ENCODE results near the gene NCOA7. TPM values are rescaled to one million over a fixed set of nuclear protein-coding genes. Genes with fewer than 3 reads are reported as not detected.

Gene NCOA7
- total and polyA plus RNA-seq, 2 of the 8 experiments (the other 6 are each of a cell fraction or from before 2014, with no cell fraction given): 2.6 to 10.7 TPM

DNA sequence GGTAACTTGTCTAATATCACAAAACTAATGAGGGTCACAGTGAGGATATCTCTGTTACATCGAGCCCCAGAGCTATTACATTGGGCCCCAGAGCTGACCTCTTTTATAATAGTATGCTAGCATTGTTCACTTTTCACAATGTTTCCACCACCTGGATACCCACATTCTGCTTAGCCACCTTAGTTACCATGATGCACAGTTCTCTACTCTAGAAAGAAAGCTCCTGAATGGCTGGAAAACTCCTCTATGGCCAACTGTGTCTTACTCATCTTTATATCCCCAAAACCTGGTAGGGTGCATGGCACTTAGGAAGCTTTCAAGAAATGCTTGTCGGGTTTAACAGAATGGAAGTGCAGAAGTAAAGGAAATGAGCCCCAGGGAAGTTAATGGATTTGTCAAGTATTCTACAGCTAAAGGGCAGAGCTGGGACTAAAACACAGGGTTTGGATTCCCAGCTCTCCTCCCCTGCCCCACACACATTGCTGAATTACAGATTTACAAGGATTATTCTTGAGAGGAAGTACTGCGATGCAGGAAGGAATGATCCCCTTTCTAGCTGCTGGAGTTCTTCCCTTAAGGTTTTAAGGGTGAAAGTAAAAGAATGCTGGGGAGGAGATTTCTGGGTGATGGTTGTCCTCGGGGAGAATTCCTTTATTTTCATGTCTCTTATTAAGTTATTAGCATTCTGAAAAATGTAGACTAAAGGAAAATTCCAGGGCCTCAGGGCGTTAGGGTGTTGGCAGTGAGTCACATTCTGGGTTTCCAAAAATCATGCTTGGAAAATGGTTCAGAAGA lies 149.7 kb downstream of the NCOA7 start:
- no peak overlapping the region for H3K23ac ChIP-seq (ENCODE audit: insufficient read length)
- H3K9ac ChIP-seq (replicated peaks in 1 of 4; ENCODE audit: extremely low read depth in 1 of 4, low read depth in 3 of 4, low read length in 3 of 4): no peak overlapping the region
- no peaks in the 10 kb centered on the region for H3K4me1 ChIP-seq (replicated peaks in 1 of 4; ENCODE audit: control insufficient read depth in 3 of 4, insufficient read depth in 4 of 4, low read length in 3 of 4)
- no peak overlapping the region for H2BK12ac ChIP-seq (ENCODE audit: low read depth, low read length)
- H3K9me3 ChIP-seq (ENCODE audit: insufficient read depth in 2 of 2, low read depth in 1 of 2, low read length in 1 of 2): no peaks in the 10 kb centered on the region
- no peak overlapping the region for H4K91ac ChIP-seq (replicated peaks; ENCODE audit: insufficient read length, low read length)
- H2AFZ ChIP-seq (ENCODE audit: low read length): peak overlapping the region; percentile 1; the same call in 1 of the 2 replicates
- H3K18ac ChIP-seq (ENCODE audit: extremely low read depth, low read length): no peak overlapping the region
- 90% methylated on average over 5 of the region's 5 CpGs; no CpG with 5 or more reads in 1 of the 2 experiments for WGBS, 2 experiments (ENCODE audit: extremely low coverage in 1 of 2, insufficient coverage in 1 of 2, insufficient read length in 1 of 2, insufficient replicate concordance in 2 of 2, low coverage in 1 of 2, low lambda C conversion rate in 2 of 2, missing lambda C conversion rate in 1 of 2)
- H2BK15ac ChIP-seq (ENCODE audit: low read length): no peak overlapping the region
- H3K4me2 ChIP-seq (ENCODE audit: insufficient read depth in 1 of 2, low read depth in 2 of 2, low read length in 2 of 2): no peak overlapping the region
- no peak overlapping the region for H3K14ac ChIP-seq (ENCODE audit: insufficient read length)
- POLR2A ChIA-PET (ENCODE audit: partially characterized antibody): no interaction called here
- no peak overlapping the region for H3K4ac ChIP-seq (replicated peaks; ENCODE audit: insufficient read length, low read depth, low read length)
- no peak overlapping the region for H2BK20ac ChIP-seq (ENCODE audit: low read length)
- H4K5ac ChIP-seq (ENCODE audit: insufficient read length, low read depth, low read length): no peak overlapping the region
- CTCF ChIA-PET (ENCODE audit: partially characterized antibody): interaction anchor here (0.7 to 3.7 kb wide), 10 partner anchors 11 to 82 kb away, joined by 3 to 13 read pairs (median 4); partner anchors contain the start of gene HINT3
- H3K4me3 ChIP-seq (ENCODE audit: extremely low read depth in 1 of 4, insufficient read depth in 2 of 4, low read depth in 3 of 4, low read length in 4 of 4): no peak overlapping the region
- no peak for DNase-seq (ENCODE audit: low read depth in 1 of 2, low spot score in 2 of 2)
- H3K79me1 ChIP-seq (ENCODE audit: low read depth, low read length): no peaks in the 10 kb centered on the region
- no peak overlapping the region for H2BK120ac ChIP-seq (replicated peaks; ENCODE audit: low read depth, low read length)
- H4K20me1 ChIP-seq (replicated peaks in 1 of 2; ENCODE audit: control insufficient read depth in 1 of 2, insufficient read depth in 2 of 2, low read length in 2 of 2): no peaks in the 10 kb centered on the region
- H3K79me2 ChIP-seq (ENCODE audit: control insufficient read depth in 1 of 2, insufficient read depth in 2 of 2, low read length in 2 of 2): no peaks in the 10 kb centered on the region
- H4K8ac ChIP-seq (ENCODE audit: extremely low read depth, insufficient read depth, low read length): no peak overlapping the region
- no peaks in the 10 kb centered on the region for H3K23me2 ChIP-seq (ENCODE audit: low read depth, low read length)
- no peak overlapping the region for H3K56ac ChIP-seq (replicated peaks; ENCODE audit: insufficient read length, low read depth, low read length)
- H2AK5ac ChIP-seq (ENCODE audit: low read depth, low read length): no peak overlapping the region
- no peaks in the 10 kb centered on the region; a peak in 2 of 7 replicates for H3K27me3 ChIP-seq (replicated peaks in 1 of 4; ENCODE audit: control insufficient read depth in 3 of 4, extremely low read depth in 1 of 4, insufficient read depth in 3 of 4, low read length in 3 of 4)
- H3K27ac ChIP-seq (ENCODE audit: low read depth, low read length): no peak overlapping the region
- no peak overlapping the region for H2BK5ac ChIP-seq (ENCODE audit: low read depth, low read length)
- H3K36me3 ChIP-seq (ENCODE audit: control insufficient read depth in 2 of 4, insufficient read depth in 4 of 4, low read length in 3 of 4): no peaks in the 10 kb centered on the region
- no peak for FAIRE-seq
- TF ChIP-seq BRCA1 (IDR thresholded peaks at IDR 0.05; ENCODE audit: low read depth, low read length) (no peak), JUND (IDR thresholded peaks at IDR 0.05; ENCODE audit: low read length) (no peak), RBBP5 (IDR thresholded peaks at IDR 0.05; ENCODE audit: borderline replicate concordance, low read depth, low read length) (no peak), EP300 (IDR thresholded peaks at IDR 0.05; ENCODE audit: borderline replicate concordance in 1 of 2, low read depth in 2 of 2, low read length in 2 of 2) (no peak), FOSL1 (IDR thresholded peaks at IDR 0.05; ENCODE audit: insufficient read depth, low read depth, low read length) (no peak), SP2 (IDR thresholded peaks at IDR 0.05; ENCODE audit: low read length) (no peak), KDM1A (IDR thresholded peaks at IDR 0.05; ENCODE audit: borderline replicate concordance, low read length) (no peak), EZH2 (IDR thresholded peaks at IDR 0.05; ENCODE audit: low read depth, low read length, severe bottlenecking) (no peak), PHF8 (conservative IDR thresholded peaks at IDR 0.05; ENCODE audit: low read depth, low read length) (no peak)
- TF ChIP-seq, protein P1, sequence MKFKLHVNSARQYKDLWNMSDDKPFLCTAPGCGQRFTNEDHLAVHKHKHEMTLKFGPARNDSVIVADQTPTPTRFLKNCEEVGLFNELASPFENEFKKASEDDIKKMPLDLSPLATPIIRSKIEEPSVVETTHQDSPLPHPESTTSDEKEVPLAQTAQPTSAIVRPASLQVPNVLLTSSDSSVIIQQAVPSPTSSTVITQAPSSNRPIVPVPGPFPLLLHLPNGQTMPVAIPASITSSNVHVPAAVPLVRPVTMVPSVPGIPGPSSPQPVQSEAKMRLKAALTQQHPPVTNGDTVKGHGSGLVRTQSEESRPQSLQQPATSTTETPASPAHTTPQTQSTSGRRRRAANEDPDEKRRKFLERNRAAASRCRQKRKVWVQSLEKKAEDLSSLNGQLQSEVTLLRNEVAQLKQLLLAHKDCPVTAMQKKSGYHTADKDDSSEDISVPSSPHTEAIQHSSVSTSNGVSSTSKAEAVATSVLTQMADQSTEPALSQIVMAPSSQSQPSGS (IDR thresholded peaks at IDR 0.05; ENCODE audit: low read length): no peak
